ENCODE measurements around the gene EMILIN2. TPM values are rescaled to one million over a fixed set of nuclear protein-coding genes. Genes with fewer than 3 reads are reported as not detected.

Gene EMILIN2
- total and polyA plus RNA-seq, 2 donors (not counting 3 experiments of a cell fraction or from before 2014, with no cell fraction given): 9.4 to 13.4 TPM

Other genes with a start within 250 kb of the EMILIN2 start
- gene SMCHD1, start 191.3 kb upstream of the EMILIN2 start, total RNA-seq: 36.2 and 39.9 TPM in 2 replicates
- 4.6 and 7.4 TPM in 2 replicates for gene SMCHD1, start 191.3 kb upstream of the EMILIN2 start, polyA plus RNA-seq
- 21.8 and 24.4 TPM in 2 replicates for gene LPIN2, start 166.1 kb downstream of the EMILIN2 start, total RNA-seq
- 11.1 and 14.7 TPM in 2 replicates for gene LPIN2, start 166.1 kb downstream of the EMILIN2 start, polyA plus RNA-seq